ENCODE data around the gene AFM. TPM values are rescaled to one million over a fixed set of nuclear protein-coding genes. Genes with fewer than 3 reads are reported as not detected.

The AFM gene
- total RNA-seq, 1 experiment from 2014 or later, result not detected

GRCh38 chr4:73487233-73487632 is 5.7 kb downstream of the AFM start:
- Mint-ChIP-seq H3K4me1 (ENCODE audit: low read depth, unreplicated experiment) (no peaks in the 10 kb centered on the region), H3K4me3 (ENCODE audit: low read depth, unreplicated experiment) (no peak overlapping the region), H3K27ac (ENCODE audit: unreplicated experiment) (no peak overlapping the region), H3K27me3 (ENCODE audit: unreplicated experiment) (peaks cover 36% of the 10 kb centered on the region), H3K9me3 (ENCODE audit: low read depth, unreplicated experiment) (no peaks in the 10 kb centered on the region), H3K36me3 (ENCODE audit: insufficient read depth, unreplicated experiment) (no peaks in the 10 kb centered on the region)
- TF ChIP-seq CTCF (IDR thresholded peaks at IDR 0.05; ENCODE audit: unreplicated experiment), result no peak
- BruUV-seq (replicated peaks), result no TSS peak
- DNase-seq, result no peak
- intact Hi-C loops (cut with micrococcal nuclease; ENCODE audit: unreplicated experiment), result no loop called here
- CTCF ChIA-PET, result no interaction called here

- intact Hi-C loops (cut with micrococcal nuclease; ENCODE audit: unreplicated experiment), result no loop called here
- Mint-ChIP-seq H3K27ac (ENCODE audit: unreplicated experiment) (no peak overlapping the region), H3K4me1 (ENCODE audit: low read depth, unreplicated experiment) (no peaks in the 10 kb centered on the region), H3K9me3 (ENCODE audit: low read depth, unreplicated experiment) (no peaks in the 10 kb centered on the region), H3K36me3 (ENCODE audit: insufficient read depth, unreplicated experiment) (no peaks in the 10 kb centered on the region), H3K27me3 (ENCODE audit: unreplicated experiment) (no peaks in the 10 kb centered on the region), H3K4me3 (ENCODE audit: low read depth, unreplicated experiment) (no peak overlapping the region)
- BruUV-seq (replicated peaks), result no TSS peak
- CTCF ChIA-PET, result interaction anchor here (0.7 kb wide), 1 partner anchor 32 kb away, joined by 3 read pairs; no protein-coding TSS in a partner anchor
- no peak for TF ChIP-seq CTCF (IDR thresholded peaks at IDR 0.05; ENCODE audit: unreplicated experiment)
- no peak for DNase-seq
Observed at GRCh38 chr4:73499996-73500765, 18.6 kb downstream of the AFM start.

- no peaks in the 10 kb centered on the region for H3K9me3 Mint-ChIP-seq (ENCODE audit: low read depth, unreplicated experiment)
- no TSS peak for BruUV-seq (replicated peaks)
- H3K27ac Mint-ChIP-seq (ENCODE audit: unreplicated experiment), result no peak overlapping the region
- no peak for DNase-seq
- intact Hi-C loops (cut with micrococcal nuclease; ENCODE audit: unreplicated experiment), result no loop called here
- H3K27me3 Mint-ChIP-seq (ENCODE audit: unreplicated experiment), result no peaks in the 10 kb centered on the region
- no peaks in the 10 kb centered on the region for H3K4me1 Mint-ChIP-seq (ENCODE audit: low read depth, unreplicated experiment)
- no peaks in the 10 kb centered on the region for H3K36me3 Mint-ChIP-seq (ENCODE audit: insufficient read depth, unreplicated experiment)
- CTCF ChIA-PET, result no interaction called here
- TF ChIP-seq CTCF (IDR thresholded peaks at IDR 0.05; ENCODE audit: unreplicated experiment), result no peak
- H3K4me3 Mint-ChIP-seq (ENCODE audit: low read depth, unreplicated experiment), result no peak overlapping the region
Observed at GRCh38 chr4:73501664-73502265, 20.2 kb downstream of the AFM start.

- Mint-ChIP-seq H3K9me3 (ENCODE audit: low read depth, unreplicated experiment) (no peaks in the 10 kb centered on the region), H3K4me3 (ENCODE audit: low read depth, unreplicated experiment) (no peak overlapping the region), H3K36me3 (ENCODE audit: insufficient read depth, unreplicated experiment) (no peaks in the 10 kb centered on the region), H3K27me3 (ENCODE audit: unreplicated experiment) (no peaks in the 10 kb centered on the region), H3K27ac (ENCODE audit: unreplicated experiment) (no peak overlapping the region), H3K4me1 (ENCODE audit: low read depth, unreplicated experiment) (no peaks in the 10 kb centered on the region)
- BruUV-seq (replicated peaks), result no TSS peak
- TF ChIP-seq CTCF (IDR thresholded peaks at IDR 0.05; ENCODE audit: unreplicated experiment), result no peak
- CTCF ChIA-PET, result no interaction called here
- DNase-seq, result no peak
- intact Hi-C loops (cut with micrococcal nuclease; ENCODE audit: unreplicated experiment), result no loop called here
Observed at GRCh38 chr4:73505567-73505966, 24.0 kb downstream of the AFM start.
